ENCODE data around the gene PDHA1.

The PDHA1 gene

DNA sequence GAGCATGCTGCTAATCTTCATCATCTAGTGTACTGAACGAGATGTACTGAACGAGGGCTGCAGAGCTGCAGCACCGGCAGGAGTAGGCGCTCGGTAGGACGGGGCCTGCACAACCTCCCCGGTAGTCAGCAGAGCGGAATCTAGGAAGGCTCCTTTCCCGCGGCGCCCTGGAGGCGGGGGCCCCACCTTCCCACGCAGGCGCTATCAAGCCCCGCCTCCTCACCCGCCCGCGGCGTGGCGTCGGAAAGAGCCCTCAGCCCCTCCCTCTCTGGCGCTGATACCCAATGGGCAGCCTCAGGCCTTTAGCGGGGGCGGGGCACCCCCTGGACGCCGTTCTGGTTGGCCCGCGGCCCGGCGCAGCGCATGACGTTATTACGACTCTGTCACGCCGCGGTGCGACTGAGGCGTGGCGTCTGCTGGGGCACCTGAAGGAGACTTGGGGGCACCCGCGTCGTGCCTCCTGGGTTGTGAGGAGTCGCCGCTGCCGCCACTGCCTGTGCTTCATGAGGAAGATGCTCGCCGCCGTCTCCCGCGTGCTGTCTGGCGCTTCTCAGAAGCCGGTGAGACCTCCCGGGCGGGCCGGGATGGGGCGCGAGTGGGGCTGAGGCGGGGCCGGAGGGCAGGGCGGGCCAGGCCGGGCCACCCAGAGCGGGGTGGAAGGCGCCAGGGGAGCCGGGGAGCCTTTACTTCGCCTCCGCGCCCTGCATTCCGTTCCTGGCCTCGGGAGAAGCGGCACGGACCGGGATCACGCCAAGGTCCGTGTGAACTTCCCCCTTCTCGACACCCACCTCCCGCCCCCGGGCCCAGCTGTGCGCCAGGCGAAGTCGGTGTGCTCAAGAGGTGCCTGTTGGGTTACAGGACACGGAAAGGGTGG is at the start of gene PDHA1:
TSS of gene PDHA1 (plus strand) at position 393 of the 874 bp plus-strand sequence. CDS start at position 504, 111 bp downstream.
- in situ Hi-C loops (cut with HindIII; ENCODE audit: low pct_ligation_motif_present, low pct_unique_long_range_greater_than_20kb, low sequenced_read_pairs), result no loop called here
- peak; percentile 85 for DNase-seq

DNA sequence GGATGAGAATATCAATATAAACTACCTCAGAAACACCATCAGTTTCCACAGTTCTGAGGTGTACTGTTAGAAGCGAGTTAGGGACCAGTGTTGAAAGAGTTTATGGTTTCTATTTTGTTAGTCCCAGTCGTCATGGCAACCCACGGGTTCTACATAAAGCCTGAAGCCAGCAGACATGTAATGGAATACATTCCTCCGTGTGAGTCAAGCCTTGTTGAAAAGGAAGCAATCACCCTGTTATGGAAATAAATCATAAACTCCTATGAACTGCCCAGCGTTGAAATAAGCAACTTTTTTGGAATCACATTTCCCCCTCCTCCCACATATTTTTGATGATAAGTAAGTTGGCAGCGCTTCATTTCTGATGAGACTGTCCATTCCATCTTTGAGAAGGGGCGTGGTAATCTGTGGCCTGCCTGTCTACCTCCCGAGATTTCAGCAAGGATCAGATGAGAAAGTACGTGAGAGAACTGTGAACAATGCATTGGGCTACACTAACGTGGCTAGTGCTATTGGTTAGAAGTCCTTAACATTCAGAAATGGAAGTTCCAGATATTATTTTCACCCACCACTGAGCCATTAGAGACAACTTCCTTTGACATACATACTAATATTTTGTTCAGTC is 40.4 kb upstream of the PDHA1 start:
- no peak for DNase-seq
- in situ Hi-C loops (cut with HindIII; ENCODE audit: low pct_ligation_motif_present, low pct_unique_long_range_greater_than_20kb, low sequenced_read_pairs), result no loop called here

DNA sequence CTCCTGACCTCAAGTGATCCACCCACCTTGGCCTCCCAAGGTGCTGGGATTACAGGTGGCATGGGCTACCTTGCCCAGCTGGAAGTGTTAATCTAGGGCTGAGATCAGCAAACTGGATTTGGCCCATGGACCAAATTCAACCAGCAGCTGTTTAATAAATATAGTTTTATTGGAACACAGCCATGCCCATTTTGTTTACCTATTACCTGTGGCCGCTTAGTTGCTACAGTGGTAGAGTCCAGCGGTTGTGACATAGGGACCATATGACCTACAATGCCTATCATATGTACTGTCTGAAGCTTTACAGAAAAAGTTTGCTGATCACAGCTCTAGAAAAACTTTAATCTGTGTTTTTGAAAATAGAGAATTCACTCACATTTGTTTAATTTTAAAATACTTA is 17.2 kb upstream of the PDHA1 start:
- DNase-seq, result no peak
- in situ Hi-C loops (cut with HindIII; ENCODE audit: low pct_ligation_motif_present, low pct_unique_long_range_greater_than_20kb, low sequenced_read_pairs), result no loop called here

DNA sequence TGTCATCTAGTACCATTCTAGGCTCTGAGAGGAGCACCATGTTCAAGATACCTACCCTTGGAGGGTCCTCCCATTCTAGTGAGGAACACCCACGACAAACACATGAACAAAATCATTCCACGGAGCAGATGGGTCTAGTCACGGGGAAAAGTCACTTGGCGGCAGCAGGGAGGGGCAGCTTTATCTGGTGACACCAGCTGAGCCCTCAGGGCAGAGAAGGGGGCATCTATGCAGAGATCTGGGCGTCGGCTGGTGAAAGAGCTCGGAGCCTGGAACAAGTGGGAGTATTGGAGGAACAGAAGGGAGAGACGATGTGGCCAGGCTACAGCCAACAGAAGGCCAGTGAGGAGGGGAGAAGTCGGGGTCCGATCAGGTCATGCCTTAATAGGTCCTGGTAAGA is 11.9 kb upstream of the PDHA1 start:
- in situ Hi-C loops (cut with HindIII; ENCODE audit: low pct_ligation_motif_present, low pct_unique_long_range_greater_than_20kb, low sequenced_read_pairs), result no loop called here
- no peak for DNase-seq

DNA sequence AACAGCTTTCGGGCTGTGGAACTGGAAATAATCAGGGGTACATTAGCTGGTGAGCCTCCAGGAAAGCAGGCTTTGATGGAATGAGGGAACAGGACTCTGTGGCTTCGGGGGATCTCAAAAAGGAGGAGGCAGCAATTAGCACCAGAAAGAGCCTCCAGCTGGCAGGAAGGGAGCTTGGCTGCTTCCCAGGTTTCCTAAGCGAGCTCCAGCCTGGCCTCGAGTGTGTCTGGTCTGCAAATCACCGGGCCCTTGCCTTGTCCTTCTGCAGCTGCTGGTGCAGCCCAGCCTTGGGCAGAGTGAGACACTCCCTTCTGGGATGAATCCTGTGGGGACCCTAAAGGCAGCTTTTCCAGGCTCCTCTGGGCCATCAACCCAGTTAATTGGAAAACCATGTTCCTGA is 10.7 kb upstream of the PDHA1 start:
- in situ Hi-C loops (cut with HindIII; ENCODE audit: low pct_ligation_motif_present, low pct_unique_long_range_greater_than_20kb, low sequenced_read_pairs), result no loop called here
- no peak for DNase-seq

DNA sequence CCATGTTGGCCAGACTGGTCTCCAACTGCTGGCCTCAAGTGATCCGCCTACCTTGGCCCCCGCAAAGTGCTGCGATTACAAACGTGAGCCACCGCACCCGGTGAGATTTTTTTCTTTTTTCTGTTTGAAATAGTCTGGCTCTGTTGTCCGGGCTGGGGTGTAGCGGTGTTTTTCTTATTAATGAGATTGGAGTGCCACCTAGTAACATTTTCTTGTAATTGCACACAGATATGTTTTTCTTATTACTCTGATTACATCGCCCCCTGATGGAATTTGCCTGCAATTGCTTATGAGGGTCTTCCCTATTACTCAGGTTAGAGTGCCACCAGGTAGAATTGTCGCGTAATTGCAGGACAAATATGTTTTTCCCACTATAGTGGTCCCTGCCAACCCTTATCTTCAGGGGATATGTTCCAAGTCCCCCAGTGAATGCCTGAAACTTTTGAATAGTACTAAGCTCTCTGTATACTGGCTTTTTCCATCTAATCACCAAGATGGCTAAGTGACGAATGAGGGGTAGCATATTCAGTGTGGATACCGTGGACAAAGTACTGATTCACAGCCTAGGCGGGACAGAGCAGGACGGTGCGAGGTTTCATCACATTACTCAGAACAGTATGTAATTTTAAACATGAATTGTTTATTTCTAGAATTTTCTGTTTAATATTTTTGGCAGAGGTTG is 8.6 kb upstream of the PDHA1 start:
- peak; percentile 61 for DNase-seq
- in situ Hi-C loops (cut with HindIII; ENCODE audit: low pct_ligation_motif_present, low pct_unique_long_range_greater_than_20kb, low sequenced_read_pairs), result no loop called here

DNA sequence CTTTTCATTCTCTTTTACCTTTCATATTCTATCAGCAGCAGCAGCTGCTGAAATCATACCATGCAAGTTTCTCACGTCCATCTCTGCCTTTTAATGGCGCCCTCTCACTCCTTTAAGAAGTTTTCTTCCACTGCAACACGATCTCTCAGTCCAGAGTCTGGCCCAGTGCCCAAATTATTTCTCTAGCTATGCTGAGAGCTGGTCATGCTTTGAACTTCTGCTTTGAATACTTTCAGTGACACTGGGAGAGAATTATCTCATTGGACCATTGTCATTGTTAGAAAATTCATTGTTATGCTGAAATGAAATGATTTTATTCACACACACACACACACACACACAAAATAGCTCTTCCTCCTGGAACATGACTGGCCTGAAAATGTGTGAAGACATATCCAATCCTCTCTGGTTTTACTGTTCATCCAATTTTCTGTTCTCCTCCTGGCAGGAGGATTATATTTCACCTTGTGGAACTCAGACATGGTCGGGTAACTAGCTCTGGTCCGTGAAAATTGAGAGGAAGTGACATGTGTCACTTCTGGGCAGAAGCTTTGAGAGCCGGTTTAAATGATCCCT is 1.3 kb upstream of the PDHA1 start:
- DNase-seq, result no peak
- in situ Hi-C loops (cut with HindIII; ENCODE audit: low pct_ligation_motif_present, low pct_unique_long_range_greater_than_20kb, low sequenced_read_pairs), result no loop called here

DNA sequence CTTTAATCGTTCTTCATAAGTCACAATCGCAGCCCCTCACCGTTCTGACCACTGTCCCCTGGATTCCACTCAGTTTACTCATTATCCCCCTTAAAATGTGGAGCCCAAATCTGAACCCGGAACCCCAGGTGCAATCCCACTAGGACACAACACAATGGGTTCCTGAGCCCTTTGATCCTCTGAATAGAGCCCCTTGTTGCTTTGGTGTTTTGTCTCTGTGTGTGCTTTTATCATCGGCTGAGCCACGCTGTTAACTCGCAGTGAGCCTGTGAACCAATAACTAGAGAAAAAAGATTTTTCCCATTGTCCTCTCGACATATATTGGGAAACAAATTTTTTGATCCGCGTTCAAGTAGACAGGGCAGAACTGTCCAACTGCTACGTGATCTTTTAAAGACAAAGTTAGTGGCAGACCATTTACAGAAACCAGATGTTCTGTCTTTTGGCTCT is 617 bp upstream of the PDHA1 start:
- DNase-seq, result no peak
- in situ Hi-C loops (cut with HindIII; ENCODE audit: low pct_ligation_motif_present, low pct_unique_long_range_greater_than_20kb, low sequenced_read_pairs), result no loop called here

DNA sequence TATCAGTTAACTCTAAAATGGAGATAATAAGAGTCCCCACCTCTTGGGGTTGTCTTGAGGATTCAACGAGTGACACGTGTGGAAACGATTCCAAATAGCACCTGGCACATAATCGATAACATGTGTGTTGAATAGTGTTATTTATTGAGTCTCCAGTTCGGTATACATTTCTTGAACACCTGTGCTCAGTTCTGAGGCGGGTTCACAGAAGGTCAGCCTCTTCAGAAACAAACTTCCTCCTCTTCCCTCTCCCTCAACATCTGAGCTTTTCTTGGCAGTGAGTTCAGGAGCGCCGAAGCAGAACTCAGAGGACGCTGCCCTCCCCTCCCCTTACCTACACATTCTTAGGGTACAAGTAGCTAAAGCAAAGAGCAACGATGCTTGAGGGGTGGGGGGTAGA is 934 bp downstream of the PDHA1 start:
- in situ Hi-C loops (cut with HindIII; ENCODE audit: low pct_ligation_motif_present, low pct_unique_long_range_greater_than_20kb, low sequenced_read_pairs), result no loop called here
- DNase-seq, result no peak

DNA sequence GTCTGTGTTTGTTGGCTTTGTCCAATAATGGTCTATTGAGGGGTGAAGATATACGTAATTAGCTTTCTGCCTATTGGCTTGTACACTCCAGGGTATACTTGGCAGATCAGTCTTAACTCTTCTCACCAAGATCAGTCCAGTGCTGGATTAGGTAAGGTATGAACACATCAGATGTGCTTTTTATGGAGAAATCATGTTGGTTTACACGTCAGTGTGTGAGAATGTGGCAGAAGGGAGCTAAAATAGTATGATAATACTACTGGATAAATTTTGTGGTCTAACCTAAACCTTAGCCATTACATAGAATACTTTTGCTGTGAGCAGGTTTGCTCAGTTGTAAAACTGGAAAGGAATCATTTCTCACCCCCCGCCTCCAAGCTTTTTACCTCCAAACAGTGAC is 4.2 kb downstream of the PDHA1 start:
- in situ Hi-C loops (cut with HindIII; ENCODE audit: low pct_ligation_motif_present, low pct_unique_long_range_greater_than_20kb, low sequenced_read_pairs), result no loop called here
- no peak for DNase-seq

DNA sequence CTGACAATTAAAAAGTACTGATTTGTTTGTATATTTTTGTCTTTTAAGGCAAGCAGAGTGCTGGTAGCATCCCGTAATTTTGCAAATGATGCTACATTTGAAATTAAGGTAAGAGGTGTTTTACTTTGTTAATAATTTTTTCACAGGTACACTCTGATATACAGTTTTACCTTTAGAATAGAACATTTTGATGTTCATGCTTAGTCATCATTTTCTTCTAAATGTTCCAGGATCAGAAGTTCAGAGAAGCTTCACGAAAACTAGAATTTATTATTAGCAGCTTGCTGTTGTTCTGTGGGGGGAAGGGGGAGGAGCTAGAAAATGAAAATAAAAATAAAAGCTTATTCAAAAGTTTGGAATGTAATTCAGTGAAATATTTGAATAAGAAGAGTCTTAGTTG is 5.5 kb downstream of the PDHA1 start:
- in situ Hi-C loops (cut with HindIII; ENCODE audit: low pct_ligation_motif_present, low pct_unique_long_range_greater_than_20kb, low sequenced_read_pairs), result no loop called here
- DNase-seq, result no peak

DNA sequence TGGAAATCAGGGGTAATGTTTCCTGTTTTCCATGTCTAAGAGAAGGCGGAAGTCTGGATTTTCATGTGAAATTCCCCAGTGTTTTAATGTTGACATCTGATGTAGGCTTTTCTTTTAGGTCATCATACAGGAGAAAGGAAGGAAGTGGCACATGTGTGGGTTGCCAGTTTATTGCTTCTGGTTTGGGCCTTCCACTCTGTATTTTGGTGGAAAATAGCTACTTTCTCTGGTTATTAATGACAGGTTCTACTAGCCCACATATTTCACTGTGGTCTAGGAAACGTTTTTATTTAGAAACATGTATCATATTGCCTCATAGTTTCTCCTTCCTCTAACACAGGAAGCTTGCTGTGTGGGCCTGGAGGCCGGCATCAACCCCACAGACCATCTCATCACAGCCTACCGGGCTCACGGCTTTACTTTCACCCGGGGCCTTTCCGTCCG is 7.2 kb downstream of the PDHA1 start:
- in situ Hi-C loops (cut with HindIII; ENCODE audit: low pct_ligation_motif_present, low pct_unique_long_range_greater_than_20kb, low sequenced_read_pairs), result no loop called here
- DNase-seq, result no peak

DNA sequence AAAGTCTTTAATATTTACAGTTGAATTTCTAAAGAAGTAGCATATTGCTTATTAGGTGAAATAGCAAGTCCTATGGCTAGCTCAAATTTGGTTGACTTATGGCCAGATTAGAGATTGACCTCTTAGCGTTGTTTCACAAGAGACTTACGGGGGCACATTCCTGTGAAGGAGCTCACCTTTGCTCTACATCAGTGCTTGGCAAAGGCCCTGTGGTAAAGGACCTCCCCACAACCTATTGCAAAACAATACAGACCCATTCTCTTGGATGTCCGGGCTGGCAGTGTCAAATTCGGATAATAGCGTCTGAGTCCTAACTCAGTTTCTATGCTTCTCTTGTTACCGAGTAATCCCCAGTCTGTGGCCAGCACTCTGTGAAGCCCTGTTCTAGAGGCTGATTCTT is 10.9 kb downstream of the PDHA1 start:
- in situ Hi-C loops (cut with HindIII; ENCODE audit: low pct_ligation_motif_present, low pct_unique_long_range_greater_than_20kb, low sequenced_read_pairs), result no loop called here
- DNase-seq, result no peak

DNA sequence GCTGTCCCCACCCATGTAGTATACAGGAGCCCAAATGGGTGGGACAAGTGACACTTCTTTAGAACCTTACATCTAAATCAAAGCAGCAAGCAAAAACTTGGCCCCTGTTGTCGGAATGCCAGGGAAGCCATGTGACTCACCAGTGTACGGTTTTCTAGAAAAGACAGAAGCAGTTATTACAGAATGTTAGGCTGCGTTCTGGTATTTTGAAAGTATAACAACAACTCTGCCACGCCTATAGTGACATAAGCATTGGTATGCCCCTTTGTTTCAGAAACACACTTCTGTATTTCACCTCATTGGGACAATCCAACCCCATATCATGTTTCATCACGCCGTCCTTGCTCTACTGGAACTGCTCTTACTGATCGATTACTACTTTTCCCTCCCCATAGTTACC is 14.8 kb downstream of the PDHA1 start:
- in situ Hi-C loops (cut with HindIII; ENCODE audit: low pct_ligation_motif_present, low pct_unique_long_range_greater_than_20kb, low sequenced_read_pairs), result no loop called here
- DNase-seq, result no peak

DNA sequence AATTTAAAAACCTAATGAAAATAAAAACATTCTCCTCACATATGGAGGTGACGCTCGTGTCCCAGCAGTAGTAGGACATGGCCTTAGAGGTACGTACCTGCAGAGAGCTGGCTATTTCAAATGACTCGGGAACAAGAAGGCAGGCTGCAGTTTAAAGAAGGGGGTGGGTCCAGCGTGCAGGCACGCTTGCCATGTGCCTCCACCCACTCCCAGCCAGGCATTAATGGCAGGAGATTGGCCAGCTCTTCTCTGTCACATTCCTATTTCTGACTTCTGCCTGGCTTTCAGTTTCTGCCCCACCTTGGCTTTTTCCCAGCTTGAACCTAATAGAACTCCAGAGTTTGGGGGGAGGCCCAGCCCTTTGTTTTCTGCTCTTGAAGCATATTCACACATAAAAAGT is 17.2 kb downstream of the PDHA1 start:
- in situ Hi-C loops (cut with HindIII; ENCODE audit: low pct_ligation_motif_present, low pct_unique_long_range_greater_than_20kb, low sequenced_read_pairs), result no loop called here
- no peak for DNase-seq

DNA sequence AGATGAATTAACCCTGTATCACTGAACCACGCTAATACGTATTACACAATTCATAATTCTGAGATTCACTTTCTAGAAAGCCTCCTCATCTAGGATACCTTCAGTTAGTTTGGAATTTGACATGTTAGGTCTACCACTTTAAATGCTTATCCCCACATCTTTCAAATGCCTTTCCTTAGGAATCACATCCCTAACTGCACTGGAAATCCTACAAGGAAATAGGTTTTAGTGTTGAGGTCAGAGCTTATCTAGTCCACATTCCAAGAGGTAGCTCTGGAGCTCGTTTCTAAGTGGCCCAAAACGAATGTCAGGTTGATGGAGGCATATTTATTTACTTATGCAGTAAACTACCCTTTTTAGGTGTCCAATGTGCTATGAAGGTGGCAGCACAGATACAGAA is 18.0 kb downstream of the PDHA1 start:
- in situ Hi-C loops (cut with HindIII; ENCODE audit: low pct_ligation_motif_present, low pct_unique_long_range_greater_than_20kb, low sequenced_read_pairs), result no loop called here
- DNase-seq, result no peak

DNA sequence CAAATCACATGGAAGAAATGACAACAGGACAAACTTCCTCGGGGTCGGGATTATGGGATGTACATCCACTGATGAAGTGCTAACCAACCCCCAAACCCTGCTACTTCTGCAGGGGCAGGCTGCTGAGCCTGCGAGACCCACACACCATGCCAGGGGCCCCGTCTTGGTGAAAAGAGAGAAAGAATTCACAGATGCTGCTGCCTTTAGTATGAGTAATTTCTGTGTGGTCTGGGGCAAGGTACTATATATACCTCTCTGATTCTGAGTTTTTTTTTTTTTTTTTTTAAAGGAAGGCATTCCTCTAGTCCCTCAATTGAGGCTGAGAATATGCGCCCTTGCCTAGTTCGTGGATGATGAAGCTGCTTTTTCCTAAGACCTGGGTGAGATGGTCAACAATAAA is 24.8 kb downstream of the PDHA1 start:
- in situ Hi-C loops (cut with HindIII; ENCODE audit: low pct_ligation_motif_present, low pct_unique_long_range_greater_than_20kb, low sequenced_read_pairs), result no loop called here
- DNase-seq, result no peak

DNA sequence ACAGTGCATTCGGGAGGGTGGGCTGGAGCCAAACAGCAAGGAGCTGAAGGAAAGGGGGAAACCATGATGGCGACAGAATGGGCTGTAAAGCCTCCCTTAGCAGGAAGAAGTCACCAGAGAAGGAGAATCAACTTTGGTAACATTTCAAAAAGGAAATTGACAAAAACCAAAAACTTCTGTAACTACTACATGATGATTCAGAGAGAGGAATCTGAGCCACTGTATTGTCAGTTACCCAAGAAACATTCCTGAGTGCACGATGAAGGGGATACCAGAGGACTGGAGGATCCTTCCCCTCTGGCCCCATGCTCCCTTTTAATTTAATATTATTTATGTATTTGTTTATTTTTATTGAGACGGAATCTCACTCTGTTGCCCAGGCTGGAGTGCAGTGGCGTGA is 26.3 kb downstream of the PDHA1 start:
- no peak for DNase-seq
- in situ Hi-C loops (cut with HindIII; ENCODE audit: low pct_ligation_motif_present, low pct_unique_long_range_greater_than_20kb, low sequenced_read_pairs), result no loop called here

DNA sequence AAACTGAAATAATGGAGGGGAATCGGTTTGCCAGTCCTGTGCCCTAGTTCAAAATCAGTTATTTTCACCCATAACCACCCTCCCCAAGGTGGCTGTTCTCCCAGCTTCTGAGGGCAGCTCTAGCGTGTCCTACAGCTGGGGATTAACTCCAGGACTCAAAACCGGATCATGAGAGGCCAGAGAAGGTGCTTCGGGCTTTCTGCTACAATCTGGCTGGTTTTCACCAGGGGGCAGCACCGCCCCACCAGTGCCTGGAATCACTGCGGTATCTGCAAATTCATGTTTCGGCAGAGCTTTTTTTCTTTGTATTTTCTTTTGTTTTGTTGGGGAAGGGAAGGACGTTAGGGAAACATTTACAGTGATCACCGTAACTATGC is 28.4 kb downstream of the PDHA1 start:
- in situ Hi-C loops (cut with HindIII; ENCODE audit: low pct_ligation_motif_present, low pct_unique_long_range_greater_than_20kb, low sequenced_read_pairs), result no loop called here
- peak; percentile 53 for DNase-seq
